ENCODE data around the gene SLC25A21. TPM values are rescaled to one million over a fixed set of nuclear protein-coding genes. Genes with fewer than 3 reads are reported as not detected.

The SLC25A21 gene
- 1 to 10 TPM in 3 of 4 donors, under 1 TPM in 1; 0.55 to 1.5 (median 1.1) TPM for total RNA-seq
- polyA plus RNA-seq, result under 1 TPM in 1 of 3 donors, not detected in 2; 0.13 TPM

- 2 to 3% methylated on average over 66 of the region's 66 CpGs for WGBS, 2 donors
- Histone ChIP-seq H3K27ac (peak within 1 kb of the TSS; percentile 89 to 92 (median 90)), H3K27me3 (no peaks in the 10 kb centered on the region), H3K9me3 (no peaks in the 10 kb centered on the region), H3K36me3 (no peaks in the 10 kb centered on the region), H3K4me1 (peaks cover 0 to 20% (median 9%) of the 10 kb centered on the region in 4 donors), H3K4me3 (peak within 1 kb of the TSS; percentile 56 to 82 (median 66))
- peak; percentile 48 to 76 (median 66) for TF ChIP-seq POLR2AphosphoS5 (IDR thresholded peaks at IDR 0.05)
- TF ChIP-seq CTCF (IDR thresholded peaks at IDR 0.05), result no peak
- TF ChIP-seq POLR2A (IDR thresholded peaks at IDR 0.05), result peak; percentile 26 to 50
- TF ChIP-seq EP300 (IDR thresholded peaks at IDR 0.05), result no peak
- intact Hi-C loops (cut with DNase I), result loop anchor here (2.0 kb wide), 1 partner anchor 25 kb away; the partner anchor contains the start of gene MIPOL1
- peak; percentile 87 for DNase-seq
These were observed at the start of gene SLC25A21 for GRCh38 chr14:37172024-37172869. SLC25A21 (minus strand) TSS chr14:37172606.

DNA sequence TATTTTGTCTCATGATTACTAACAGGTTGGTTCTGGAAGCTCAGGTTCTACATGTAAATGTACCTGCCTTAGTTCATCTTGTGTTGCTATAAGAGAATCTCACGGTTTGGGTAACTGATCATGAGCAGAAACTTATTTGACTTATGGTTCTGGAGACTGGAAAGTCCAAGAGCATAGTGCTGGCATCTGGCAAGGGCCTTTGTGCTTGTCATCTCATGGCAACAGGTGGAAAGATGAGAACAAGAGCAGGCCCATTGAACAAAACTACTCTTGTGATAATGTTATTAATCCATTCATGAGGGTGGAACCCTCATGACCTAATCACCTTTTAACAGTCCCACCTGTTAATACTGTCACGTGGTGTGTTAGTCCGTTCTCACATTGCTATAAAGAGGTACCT, 48.7 kb upstream of the SLC25A21 start:
- Histone ChIP-seq H3K9me3 (peaks cover 0 to 7% (median 2%) of the 10 kb centered on the region in 4 donors), H3K4me1 (no peaks in the 10 kb centered on the region), H3K27me3 (no peaks in the 10 kb centered on the region), H3K36me3 (no peaks in the 10 kb centered on the region), H3K27ac (no peak overlapping the region), H3K4me3 (no peak overlapping the region)
- WGBS, 2 donors, result 89 to 90% methylated on average over 3 of the region's 3 CpGs
- no peak for DNase-seq
- intact Hi-C loops (cut with DNase I), result no loop called here
- TF ChIP-seq POLR2A (IDR thresholded peaks at IDR 0.05) (no peak), EP300 (IDR thresholded peaks at IDR 0.05) (no peak), CTCF (IDR thresholded peaks at IDR 0.05) (no peak), POLR2AphosphoS5 (IDR thresholded peaks at IDR 0.05) (no peak)

DNA sequence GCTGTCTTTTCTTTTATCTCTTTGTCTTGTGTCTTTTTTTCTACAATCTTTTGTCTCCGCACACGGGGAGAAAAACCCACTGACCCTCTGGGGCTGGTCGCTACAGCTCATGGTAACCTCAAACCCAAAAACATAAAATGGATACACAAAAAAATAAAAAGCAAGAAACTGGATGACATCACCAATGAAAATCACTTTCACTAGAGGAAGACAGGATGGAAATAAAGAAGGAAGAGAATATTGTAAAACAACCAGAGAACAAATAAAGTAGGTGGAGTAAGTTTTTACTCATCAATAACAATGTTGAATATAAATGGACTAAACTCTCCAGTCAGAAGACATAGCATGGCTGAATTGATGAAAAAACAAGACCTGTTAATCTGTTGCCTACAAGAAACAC, 42.9 kb upstream of the SLC25A21 start:
- TF ChIP-seq POLR2AphosphoS5 (IDR thresholded peaks at IDR 0.05) (no peak), POLR2A (IDR thresholded peaks at IDR 0.05) (no peak), EP300 (IDR thresholded peaks at IDR 0.05) (no peak), CTCF (IDR thresholded peaks at IDR 0.05) (no peak)
- no peaks in the 10 kb centered on the region for H3K36me3 ChIP-seq
- WGBS, 2 donors, result 91 to 94% methylated on average over 3 of the region's 3 CpGs

GRCh38 chr14:37213016-37213415, 40.6 kb upstream of the SLC25A21 start:
- H3K27me3 ChIP-seq, result no peaks in the 10 kb centered on the region
- no peaks in the 10 kb centered on the region for H3K36me3 ChIP-seq
- no peak overlapping the region for H3K27ac ChIP-seq
- intact Hi-C loops (cut with DNase I), result no loop called here
- no peaks in the 10 kb centered on the region for H3K9me3 ChIP-seq
- no peaks in the 10 kb centered on the region for H3K4me1 ChIP-seq
- DNase-seq, result no peak
- no peak overlapping the region for H3K4me3 ChIP-seq
- TF ChIP-seq EP300 (IDR thresholded peaks at IDR 0.05), result no peak
- TF ChIP-seq POLR2A (IDR thresholded peaks at IDR 0.05), result no peak
- no peak for TF ChIP-seq CTCF (IDR thresholded peaks at IDR 0.05)
- no peak for TF ChIP-seq POLR2AphosphoS5 (IDR thresholded peaks at IDR 0.05)

More for the DNA sequence above, 42.9 kb upstream of the SLC25A21 start:
- H3K4me3 ChIP-seq, result no peak overlapping the region
- H3K27ac ChIP-seq, result no peak overlapping the region
- no peaks in the 10 kb centered on the region for H3K9me3 ChIP-seq
- H3K4me1 ChIP-seq, result no peaks in the 10 kb centered on the region
- no peak for DNase-seq
- intact Hi-C loops (cut with DNase I), result no loop called here
- H3K27me3 ChIP-seq, result no peaks in the 10 kb centered on the region
